ENCODE data around the gene FTCD.

Gene FTCD

DNA sequence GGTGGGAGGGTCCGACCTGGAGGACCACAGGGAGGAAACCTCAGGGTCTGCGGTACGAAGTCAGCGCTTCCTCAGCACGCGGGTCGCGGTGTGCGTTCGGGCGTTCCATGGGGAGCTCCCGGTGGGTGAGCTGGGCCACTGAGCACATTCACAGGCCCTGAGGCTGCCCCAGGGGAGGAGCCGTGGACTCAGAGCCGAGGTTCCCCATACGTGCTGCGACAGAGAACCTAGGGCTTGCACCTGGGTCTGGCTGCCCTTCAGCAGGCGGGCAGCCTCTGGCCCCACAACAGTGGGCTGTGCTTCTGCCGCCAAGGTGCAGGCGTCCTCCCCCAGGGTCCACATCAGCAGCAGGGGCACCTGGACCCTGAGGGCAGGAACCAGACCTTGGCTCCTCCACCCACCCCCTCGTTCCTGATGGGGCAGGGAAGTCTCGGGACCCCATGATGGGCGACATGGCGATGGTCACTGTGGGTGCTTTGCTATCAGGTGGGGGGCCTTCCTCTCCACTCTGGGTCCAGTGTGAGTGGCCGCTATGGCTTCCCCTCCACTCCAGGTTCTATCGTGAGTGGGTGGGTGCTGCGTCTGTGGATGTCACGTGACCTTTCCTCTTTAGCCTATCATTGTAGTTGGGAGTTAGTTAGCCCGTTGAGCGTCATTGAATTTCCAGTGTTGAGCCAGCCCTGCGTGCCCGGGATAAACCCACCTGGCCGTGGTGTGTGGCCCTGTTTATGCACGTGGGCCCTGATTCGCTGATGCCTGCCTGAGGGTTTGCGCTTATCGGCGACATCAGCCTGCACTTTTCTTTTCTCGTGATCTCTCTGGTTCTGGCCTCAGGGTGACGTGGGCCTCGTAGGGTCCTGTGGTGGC, 27.9 kb downstream of the FTCD start:
- no peak for TF ChIP-seq NFIC (IDR thresholded peaks at IDR 0.05)
- no peak for TF ChIP-seq EGR1 (IDR thresholded peaks at IDR 0.05)
- TF ChIP-seq RAD21 (IDR thresholded peaks at IDR 0.05; ENCODE audit: low read depth) = no peak
- no peak for TF ChIP-seq ZBTB7A (IDR thresholded peaks at IDR 0.05; ENCODE audit: low read depth)

DNA sequence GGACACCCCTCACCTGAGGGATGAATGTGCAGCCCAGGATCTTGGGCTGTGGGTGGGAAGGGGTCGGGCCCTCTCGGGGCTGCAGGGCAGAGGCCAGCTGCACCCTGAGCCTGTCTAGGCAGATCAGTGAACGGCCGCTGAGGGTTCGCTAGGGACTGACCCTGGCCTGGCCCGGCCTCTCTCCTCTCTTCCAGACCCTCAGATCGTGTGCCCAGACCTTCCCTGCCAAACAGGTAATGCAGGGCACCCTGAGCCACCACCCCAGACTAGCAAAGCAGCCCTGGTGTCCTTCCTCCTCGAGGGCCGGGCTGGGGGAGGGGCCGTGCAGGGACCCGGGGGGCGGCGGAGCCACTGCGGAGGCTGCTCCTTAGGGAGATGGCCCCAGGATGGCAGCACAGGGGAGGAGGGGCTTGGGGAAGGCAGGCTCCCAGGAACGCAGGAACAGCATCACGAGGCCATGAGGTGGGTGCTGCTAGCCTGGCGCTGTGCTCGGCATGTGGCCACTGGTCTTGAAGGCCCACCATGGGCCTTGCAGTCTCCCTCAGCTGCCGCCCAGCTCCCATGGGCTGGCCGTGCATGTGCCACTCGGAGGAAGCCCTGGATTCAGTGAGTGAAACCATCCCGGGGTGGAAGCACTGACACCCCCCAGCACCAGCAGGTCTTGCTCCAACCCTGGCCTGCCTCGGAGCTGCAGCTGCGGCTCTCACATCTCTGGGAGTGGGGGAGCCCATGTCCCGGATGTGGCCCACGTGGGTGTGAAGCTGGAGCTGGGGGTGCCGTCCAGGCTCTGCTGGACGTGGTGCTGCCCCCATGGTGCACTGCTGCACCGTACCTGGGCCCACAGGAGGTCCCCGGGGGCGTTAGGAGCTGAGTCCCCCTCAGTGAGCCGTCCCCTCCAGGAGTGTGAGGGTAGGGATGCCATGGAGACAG, 28.8 kb downstream of the FTCD start:
- TF ChIP-seq, protein P1, sequence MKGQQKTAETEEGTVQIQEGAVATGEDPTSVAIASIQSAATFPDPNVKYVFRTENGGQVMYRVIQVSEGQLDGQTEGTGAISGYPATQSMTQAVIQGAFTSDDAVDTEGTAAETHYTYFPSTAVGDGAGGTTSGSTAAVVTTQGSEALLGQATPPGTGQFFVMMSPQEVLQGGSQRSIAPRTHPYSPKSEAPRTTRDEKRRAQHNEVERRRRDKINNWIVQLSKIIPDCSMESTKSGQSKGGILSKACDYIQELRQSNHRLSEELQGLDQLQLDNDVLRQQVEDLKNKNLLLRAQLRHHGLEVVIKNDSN (IDR thresholded peaks at IDR 0.05) = no peak
- TF ChIP-seq, protein P2, sequence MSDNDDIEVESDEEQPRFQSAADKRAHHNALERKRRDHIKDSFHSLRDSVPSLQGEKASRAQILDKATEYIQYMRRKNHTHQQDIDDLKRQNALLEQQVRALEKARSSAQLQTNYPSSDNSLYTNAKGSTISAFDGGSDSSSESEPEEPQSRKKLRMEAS (IDR thresholded peaks at IDR 0.05) = no peak
- TF ChIP-seq NFIC (IDR thresholded peaks at IDR 0.05) = no peak
- TF ChIP-seq TEAD4 (IDR thresholded peaks at IDR 0.05) = no peak
- TF ChIP-seq TCF12 (IDR thresholded peaks at IDR 0.05; ENCODE audit: low read depth) = no peak
- no peak for TF ChIP-seq RAD21 (IDR thresholded peaks at IDR 0.05; ENCODE audit: low read depth)
- TF ChIP-seq TAF1 (IDR thresholded peaks at IDR 0.05; ENCODE audit: low read depth) = no peak
- no peak for TF ChIP-seq ZBTB7A (IDR thresholded peaks at IDR 0.05; ENCODE audit: low read depth)
- TF ChIP-seq, protein P3, sequence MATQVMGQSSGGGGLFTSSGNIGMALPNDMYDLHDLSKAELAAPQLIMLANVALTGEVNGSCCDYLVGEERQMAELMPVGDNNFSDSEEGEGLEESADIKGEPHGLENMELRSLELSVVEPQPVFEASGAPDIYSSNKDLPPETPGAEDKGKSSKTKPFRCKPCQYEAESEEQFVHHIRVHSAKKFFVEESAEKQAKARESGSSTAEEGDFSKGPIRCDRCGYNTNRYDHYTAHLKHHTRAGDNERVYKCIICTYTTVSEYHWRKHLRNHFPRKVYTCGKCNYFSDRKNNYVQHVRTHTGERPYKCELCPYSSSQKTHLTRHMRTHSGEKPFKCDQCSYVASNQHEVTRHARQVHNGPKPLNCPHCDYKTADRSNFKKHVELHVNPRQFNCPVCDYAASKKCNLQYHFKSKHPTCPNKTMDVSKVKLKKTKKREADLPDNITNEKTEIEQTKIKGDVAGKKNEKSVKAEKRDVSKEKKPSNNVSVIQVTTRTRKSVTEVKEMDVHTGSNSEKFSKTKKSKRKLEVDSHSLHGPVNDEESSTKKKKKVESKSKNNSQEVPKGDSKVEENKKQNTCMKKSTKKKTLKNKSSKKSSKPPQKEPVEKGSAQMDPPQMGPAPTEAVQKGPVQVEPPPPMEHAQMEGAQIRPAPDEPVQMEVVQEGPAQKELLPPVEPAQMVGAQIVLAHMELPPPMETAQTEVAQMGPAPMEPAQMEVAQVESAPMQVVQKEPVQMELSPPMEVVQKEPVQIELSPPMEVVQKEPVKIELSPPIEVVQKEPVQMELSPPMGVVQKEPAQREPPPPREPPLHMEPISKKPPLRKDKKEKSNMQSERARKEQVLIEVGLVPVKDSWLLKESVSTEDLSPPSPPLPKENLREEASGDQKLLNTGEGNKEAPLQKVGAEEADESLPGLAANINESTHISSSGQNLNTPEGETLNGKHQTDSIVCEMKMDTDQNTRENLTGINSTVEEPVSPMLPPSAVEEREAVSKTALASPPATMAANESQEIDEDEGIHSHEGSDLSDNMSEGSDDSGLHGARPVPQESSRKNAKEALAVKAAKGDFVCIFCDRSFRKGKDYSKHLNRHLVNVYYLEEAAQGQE (IDR thresholded peaks at IDR 0.05; ENCODE audit: low read depth) = no peak
- no peak for TF ChIP-seq CREB1 (IDR thresholded peaks at IDR 0.05; ENCODE audit: low read depth)
- no peak for TF ChIP-seq YY1 (IDR thresholded peaks at IDR 0.05; ENCODE audit: low read depth)
- no peak for TF ChIP-seq EP300 (IDR thresholded peaks at IDR 0.05; ENCODE audit: borderline replicate concordance)
- no peak for TF ChIP-seq FOXM1 (IDR thresholded peaks at IDR 0.05; ENCODE audit: borderline replicate concordance, low read depth)
- no peak for TF ChIP-seq EGR1 (IDR thresholded peaks at IDR 0.05)

DNA sequence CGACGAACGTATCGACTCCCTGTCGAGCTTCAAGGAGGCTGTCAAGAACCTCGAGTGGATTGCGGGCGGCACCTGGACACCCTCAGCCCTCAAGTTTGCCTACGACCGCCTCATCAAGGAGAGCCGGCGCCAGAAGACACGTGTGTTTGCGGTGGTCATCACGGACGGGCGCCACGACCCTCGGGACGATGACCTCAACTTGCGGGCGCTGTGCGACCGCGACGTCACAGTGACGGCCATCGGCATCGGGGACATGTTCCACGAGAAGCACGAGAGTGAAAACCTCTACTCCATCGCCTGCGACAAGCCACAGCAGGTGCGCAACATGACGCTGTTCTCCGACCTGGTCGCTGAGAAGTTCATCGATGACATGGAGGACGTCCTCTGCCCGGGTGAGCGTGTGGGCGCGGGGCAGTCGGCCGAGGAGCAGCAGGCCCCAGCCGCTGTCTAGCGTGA, 29.5 kb downstream of the FTCD start:
- no peak for TF ChIP-seq FOXM1 (IDR thresholded peaks at IDR 0.05; ENCODE audit: borderline replicate concordance, low read depth)

DNA sequence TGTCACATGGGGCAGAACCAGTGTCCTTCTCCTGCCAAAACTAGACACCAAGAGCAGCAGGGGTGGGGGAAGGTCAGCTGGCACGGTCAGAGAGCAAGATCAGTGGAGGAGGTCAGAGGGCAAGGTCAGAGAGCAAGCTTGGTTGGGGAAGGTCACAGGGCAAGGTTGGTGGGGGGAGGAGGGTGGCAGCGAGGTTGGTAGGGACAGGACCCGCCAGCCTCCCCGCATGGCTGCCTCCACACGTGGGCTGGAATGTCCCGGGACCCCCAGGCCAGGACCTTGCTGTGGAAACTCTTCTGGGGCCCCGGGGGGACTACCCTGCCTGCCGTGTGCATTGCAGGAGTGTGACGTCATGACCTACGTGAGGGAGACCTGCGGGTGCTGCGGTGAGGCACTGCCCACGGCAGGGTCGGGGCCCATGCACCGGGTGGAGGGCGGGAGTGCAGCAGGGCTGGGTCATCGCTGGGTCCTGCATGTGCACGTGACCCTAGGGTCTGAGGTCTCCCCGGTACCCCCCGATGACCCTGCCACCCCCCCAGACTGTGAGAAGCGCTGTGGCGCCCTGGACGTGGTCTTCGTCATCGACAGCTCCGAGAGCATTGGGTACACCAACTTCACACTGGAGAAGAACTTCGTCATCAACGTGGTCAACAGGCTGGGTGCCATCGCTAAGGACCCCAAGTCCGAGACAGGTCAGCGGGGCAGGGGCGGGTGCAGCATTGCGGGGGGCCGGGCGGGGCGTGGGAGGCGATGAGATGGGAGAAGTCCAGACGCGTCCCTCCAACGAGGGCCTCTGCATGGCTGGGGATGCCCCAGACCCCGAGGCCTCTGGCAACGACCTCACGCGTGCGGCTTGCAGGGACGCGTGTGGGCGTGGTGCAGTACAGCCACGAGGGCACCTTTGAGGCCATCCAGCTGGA, 30.2 kb downstream of the FTCD start:
- TF ChIP-seq, protein P1 (IDR thresholded peaks at IDR 0.05) = no peak
- no peak for TF ChIP-seq NFIC (IDR thresholded peaks at IDR 0.05)

DNA sequence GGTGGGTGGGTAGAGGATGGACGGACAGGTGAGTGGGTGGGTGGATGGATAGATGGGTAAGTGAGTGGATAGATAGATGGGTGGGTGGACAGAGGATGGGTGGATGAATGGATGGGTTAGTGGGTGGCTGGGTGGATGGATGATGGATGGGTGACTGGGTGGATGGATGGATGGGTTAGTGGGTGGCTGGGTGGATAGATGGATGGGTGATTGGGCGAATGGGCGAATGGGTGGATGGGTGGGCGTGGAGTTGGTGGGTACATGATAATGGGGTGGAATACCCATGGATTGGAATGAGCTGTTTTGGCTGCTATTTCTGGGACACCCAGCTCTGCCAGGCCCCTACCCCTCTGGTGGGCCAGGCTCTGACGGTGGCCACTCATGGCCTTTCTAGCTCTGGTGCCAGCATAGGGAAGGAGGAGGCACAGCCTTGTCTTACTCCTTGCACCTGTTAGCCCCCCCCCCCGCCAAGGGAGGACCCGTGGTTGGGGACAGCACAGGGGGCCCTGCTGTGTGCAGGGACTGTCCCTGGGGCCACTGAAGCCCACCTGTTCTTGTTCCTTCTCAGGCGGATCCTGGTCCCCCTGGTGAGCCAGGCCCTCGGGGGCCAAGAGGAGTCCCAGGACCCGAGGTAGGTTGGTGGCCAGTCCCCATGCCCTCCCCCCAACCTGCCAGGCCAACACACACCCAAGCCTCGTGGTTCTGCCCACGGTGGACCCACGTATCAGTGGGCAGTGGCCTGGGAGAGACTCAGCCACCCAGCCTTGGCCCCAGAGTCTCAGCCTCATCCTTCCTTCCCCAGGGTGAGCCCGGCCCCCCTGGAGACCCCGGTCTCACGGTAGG, 31.1 kb downstream of the FTCD start:
- TF ChIP-seq TCF12 (IDR thresholded peaks at IDR 0.05; ENCODE audit: low read depth) = no peak
- TF ChIP-seq, protein P3 (IDR thresholded peaks at IDR 0.05; ENCODE audit: low read depth) = no peak
- no peak for TF ChIP-seq EGR1 (IDR thresholded peaks at IDR 0.05)
- TF ChIP-seq, protein P1 (IDR thresholded peaks at IDR 0.05) = no peak
- TF ChIP-seq YY1 (IDR thresholded peaks at IDR 0.05; ENCODE audit: low read depth) = no peak
